Right kidney (tissue), 1 donor: ENCODE data around the gene HES3.

ENCODE experiments used
- DNase-seq: peaks from one replicate; pipeline ENCODE4 v3.0.0-alpha.2; 2016

The HES3 gene

DNA sequence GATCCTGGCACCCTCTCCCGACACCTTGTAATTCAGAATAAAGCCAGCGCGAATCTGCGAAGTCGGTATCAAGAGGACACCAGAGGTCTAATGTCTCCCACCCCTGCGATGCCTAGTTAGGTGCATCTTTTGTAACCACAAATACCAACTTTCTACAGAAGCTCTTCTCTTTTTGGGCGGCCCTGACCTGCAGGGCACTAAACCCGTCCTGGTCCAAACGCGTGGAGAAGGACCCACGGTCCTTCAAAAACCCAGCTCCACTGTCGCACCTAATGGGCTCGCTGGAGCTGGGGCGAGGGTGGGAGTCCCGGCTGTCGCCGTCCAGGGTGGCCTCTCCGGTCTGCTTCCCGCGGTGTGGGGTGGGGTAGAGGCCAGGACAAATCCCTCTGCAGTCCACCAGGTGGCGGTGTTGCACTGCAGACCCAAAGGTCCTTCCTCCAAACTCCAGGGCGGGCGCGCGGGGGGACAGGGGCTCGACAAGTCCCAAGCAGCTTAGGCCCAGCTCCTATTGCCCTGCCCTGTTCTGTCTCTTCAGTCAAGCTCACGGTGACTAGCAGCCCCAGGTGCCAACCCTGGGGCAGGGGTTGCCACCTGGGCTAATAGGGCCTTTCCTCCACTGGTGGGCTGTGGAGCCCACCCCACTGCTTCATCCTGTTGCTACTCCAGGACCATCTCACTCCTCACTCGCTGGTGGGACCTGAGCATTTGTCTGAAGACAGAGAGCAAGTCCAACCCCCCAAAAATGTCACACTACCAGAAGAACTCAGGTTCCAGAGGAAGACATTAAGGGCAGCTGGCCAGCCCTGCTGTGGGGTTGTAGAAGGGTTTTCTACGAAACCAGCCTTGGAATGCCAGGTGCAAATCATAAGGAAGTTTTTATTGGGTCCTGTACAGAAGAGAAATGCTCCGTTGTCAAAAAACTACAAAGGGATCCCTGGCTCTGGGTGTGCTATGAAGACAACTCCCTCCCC is 2.8 kb downstream of the HES3 start:
- peak; percentile 70 for DNase-seq

DNA sequence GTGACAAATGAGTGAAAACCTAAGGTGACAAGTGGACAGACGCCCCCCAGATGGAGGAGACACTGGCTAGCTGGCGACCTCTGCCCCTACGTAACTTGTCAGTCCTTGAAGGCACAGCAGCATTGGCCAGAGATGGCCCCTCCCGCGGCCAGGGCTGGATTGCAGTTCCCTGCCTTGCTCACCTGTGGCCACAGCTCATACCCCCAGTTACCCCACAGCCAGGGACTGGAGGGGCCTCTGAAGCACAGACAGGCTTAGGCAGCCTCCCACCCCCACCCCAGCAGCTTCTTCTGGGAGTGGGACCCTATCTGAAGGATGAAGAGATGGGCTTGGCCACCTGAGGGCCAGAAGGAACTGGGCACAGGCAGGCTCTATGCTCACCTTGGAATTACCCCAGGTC is 3.7 kb downstream of the HES3 start:
- no peak for DNase-seq

- DNase-seq = no peak
These were observed 4.3 kb downstream of the HES3 start for GRCh38 chr1:6248161-6248776.

DNA sequence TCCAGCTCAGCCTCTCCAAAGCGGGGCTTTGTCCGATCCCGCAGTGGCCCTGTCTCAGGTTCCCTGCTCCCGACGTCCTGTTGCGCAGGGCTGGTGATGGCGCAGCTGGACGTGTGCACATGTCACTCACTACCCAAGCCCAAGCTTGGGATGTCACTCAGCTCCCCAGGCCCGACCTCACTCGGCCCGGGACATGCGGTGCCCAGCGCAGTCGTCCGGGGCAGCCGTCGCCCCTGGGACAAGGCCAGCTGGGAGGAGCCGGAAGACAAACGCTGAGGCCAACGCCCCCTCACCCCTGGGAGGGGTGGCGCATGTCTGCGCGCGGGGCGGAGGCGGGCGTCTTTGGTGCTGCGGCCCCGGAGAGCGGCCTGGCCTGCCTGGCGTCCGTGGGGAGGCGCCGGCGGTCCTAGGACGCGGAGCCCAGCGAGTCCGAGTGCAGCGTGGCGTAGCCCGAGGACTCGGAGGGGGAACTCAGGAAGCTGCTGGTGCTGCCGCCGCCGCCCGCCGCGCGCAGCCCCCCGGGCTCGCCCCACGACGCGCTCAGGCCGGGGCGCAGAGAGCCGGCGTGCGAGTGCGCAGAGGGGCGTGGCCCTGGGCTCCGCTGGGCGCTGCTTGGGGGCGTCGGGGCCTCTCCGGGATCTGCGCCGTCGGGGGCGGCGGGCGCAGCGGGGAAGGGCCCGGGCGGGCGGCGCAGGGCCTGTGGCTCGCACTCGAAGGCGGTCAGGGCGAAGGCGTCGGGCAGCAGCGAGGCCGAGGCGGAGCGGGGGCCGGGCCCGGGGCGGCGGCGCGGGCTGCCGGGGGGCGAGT is 5.2 kb downstream of the HES3 start:
- DNase-seq = peak; percentile 66

GRCh38 chr1:6249739-6250689 is 6.0 kb downstream of the HES3 start:
- peak; percentile 31 for DNase-seq

GRCh38 chr1:6251233-6251632 is 7.3 kb downstream of the HES3 start:
- DNase-seq = no peak

- DNase-seq = no peak
These were observed 7.8 kb downstream of the HES3 start for GRCh38 chr1:6251681-6252373.

DNA sequence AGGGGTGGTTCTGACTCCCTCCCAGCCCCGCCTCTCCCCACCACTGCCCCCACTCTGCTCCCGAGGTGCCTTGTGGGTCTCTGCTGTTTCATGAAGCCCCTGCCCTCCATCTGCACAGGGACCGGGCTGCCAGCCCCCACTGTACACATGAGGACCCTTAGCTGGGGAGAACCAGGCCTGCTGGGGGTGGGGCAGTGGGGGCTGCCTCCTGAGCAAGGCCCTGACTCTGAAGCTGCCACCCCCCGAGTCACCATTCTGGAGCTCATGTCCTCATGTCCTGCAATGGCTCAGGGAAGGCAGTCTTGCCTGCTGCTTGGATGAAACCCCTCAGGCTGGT is 8.4 kb downstream of the HES3 start:
- DNase-seq = no peak

DNA sequence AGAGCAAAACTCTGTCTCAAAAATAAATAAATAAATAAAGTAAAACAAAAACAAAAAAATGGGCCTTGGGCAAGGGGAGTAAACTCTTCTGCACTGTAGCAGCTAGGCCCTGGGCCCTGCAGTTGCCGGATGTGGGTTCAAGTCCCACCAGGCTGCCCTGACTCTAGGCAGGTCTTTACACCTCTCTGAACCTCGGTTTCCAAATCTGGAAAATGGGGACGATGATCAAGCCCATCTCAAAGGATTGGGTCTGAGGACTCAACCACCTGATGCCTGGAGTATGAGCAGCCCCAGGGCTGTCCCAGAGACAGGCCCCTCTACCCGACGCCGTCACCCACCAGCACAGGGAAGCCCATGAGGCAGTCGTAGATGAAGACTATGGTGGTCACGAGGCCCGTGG is 9.4 kb downstream of the HES3 start:
- DNase-seq = no peak

DNA sequence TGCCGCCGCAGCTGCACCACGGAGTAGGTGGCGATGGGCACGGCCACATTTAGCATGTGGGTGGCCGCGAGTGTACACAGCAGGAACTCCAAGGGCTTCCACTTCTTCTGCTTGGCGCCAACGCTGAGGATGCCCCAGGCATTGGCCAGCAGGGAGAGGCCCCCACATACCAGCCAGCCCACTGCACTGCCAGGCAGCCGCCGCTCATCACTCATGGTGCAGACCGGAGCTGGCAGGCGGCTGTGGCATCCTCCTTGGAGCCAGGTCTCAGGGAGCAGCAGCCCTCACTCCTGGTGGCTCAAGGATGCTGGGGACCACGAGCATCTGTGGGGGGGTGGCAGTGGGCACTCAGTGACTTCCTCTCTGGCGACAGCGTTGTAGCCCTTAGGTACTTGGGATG is 10.7 kb downstream of the HES3 start:
- no peak for DNase-seq

DNA sequence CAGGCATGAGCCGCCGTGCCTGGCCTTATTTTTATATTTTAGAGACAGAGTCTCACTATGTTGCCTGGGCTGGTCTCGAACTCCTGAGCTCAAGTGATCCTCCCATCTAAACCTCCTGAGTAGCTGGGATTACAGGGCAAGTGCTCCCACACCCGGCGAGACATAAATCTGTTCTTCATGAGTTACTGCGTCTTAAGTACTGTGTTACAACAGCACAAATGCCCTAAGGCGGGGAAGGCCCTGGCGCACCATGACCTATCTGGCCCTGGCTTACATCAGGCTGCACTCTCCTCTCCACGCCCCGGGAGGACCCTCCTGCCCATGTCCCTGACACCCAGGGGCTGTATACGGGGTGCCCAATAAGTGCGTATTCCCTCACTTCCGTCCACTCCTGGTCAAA is 12.7 kb downstream of the HES3 start:
- no peak for DNase-seq

GRCh38 chr1:6257541-6258069 is 13.6 kb downstream of the HES3 start:
- no peak for DNase-seq

DNA sequence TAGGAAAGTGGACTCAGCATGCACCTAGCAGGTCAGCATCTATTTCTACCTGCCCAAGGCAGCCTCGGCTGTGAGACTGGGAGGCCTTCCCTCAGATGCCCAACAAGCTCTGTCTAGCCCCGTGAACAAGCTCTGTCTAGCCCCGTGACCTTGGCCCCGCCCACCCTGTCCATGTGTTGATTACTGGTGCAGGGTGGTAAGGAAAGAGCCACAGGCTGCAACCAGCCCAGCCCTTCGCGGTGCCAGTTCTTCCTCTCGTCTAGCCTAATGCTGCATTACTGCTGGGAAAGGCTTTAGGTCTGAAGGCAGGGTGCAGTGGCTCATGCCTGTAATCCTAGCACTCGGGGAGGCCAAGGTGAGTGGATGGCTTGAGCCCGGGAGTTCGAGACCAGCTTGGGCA is 14.7 kb downstream of the HES3 start:
- no peak for DNase-seq

- peak; percentile 80 for DNase-seq
These were observed 15.7 kb downstream of the HES3 start for GRCh38 chr1:6259491-6260362.

- DNase-seq = peak; percentile 58
These were observed 16.5 kb downstream of the HES3 start for GRCh38 chr1:6260433-6260934.

DNA sequence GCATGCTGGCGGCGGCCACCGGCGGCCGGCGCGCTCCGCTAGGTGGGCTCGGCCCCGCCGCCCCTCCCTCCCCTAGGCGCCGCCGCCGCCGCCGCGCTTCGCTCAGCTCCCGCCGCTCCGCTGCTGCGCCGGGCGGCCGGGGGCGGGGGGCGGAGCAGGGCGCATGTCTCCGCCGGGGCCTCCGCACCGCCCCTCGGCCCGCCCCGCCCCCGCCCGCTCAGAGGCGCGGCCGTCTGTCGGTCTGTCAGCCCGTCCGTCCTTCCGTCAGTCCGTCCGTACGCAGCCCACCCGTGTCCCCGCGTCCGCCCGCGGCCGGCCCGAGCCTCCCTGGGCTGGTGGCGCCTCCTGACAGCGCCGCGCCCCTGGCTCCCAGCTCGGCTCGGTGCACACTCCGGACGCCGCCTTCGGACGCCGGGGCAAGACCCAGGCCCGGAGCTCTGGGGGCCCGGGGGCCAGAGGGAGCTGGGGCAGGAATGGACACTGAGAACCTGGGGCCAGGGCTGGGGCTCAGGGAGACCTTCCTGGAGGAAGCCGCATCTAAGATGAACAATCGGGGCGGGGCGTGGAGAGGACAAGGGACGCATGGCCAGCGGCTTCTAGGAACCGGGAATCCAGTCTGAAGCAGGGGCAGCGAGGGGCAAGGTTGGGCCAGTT is 17.1 kb downstream of the HES3 start, which contains the start of gene GPR153:
Gene GPR153, minus strand, starts transcription at position 138 of the 654 bp plus-strand sequence. CDS start 6,193 bp downstream, outside the sequence.
- DNase-seq = peak; percentile 76

DNA sequence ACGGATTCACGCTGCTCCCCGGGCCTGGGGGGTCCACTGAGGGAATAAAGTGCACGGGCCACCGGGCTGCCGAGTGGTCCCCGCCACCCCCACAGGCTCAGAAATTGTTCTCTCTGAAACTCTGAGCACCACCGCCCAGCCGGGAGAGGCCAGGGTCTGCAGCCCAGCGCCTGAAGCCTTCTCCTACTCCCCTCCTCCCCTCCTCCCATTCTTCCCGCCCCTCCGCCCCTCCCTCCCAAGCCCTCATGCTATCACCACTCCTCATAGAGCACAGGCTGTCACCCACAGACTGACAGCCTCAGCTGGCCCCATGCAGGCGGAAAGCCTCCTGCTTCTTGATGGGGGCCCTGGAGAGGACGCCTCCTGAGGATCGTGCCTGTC is 17.6 kb downstream of the HES3 start:
- DNase-seq = no peak

- no peak for DNase-seq
These were observed 18.8 kb downstream of the HES3 start for GRCh38 chr1:6262555-6263420.
